Measurements from ENCODE around the gene NCK1.

Gene NCK1

GRCh38 chr3:136852180-136852579 lies 9.8 kb upstream of the NCK1 start:
- TF ChIP-seq, protein P1, sequence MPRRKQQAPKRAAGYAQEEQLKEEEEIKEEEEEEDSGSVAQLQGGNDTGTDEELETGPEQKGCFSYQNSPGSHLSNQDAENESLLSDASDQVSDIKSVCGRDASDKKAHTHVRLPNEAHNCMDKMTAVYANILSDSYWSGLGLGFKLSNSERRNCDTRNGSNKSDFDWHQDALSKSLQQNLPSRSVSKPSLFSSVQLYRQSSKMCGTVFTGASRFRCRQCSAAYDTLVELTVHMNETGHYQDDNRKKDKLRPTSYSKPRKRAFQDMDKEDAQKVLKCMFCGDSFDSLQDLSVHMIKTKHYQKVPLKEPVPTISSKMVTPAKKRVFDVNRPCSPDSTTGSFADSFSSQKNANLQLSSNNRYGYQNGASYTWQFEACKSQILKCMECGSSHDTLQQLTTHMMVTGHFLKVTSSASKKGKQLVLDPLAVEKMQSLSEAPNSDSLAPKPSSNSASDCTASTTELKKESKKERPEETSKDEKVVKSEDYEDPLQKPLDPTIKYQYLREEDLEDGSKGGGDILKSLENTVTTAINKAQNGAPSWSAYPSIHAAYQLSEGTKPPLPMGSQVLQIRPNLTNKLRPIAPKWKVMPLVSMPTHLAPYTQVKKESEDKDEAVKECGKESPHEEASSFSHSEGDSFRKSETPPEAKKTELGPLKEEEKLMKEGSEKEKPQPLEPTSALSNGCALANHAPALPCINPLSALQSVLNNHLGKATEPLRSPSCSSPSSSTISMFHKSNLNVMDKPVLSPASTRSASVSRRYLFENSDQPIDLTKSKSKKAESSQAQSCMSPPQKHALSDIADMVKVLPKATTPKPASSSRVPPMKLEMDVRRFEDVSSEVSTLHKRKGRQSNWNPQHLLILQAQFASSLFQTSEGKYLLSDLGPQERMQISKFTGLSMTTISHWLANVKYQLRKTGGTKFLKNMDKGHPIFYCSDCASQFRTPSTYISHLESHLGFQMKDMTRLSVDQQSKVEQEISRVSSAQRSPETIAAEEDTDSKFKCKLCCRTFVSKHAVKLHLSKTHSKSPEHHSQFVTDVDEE (CRISPR knock-in tag; IDR thresholded peaks at IDR 0.05) = no peak
- TF ChIP-seq TCF4 (CRISPR knock-in tag; IDR thresholded peaks at IDR 0.05; ENCODE audit: borderline replicate concordance) (no peak), PPARA (CRISPR knock-in tag; IDR thresholded peaks at IDR 0.05; ENCODE audit: borderline replicate concordance) (no peak), ZFP30 (CRISPR knock-in tag; IDR thresholded peaks at IDR 0.05) (no peak), ZNF70 (CRISPR knock-in tag; IDR thresholded peaks at IDR 0.05) (no peak), ZNF8 (CRISPR knock-in tag; IDR thresholded peaks at IDR 0.05) (no peak), ARNTL (CRISPR knock-in tag; IDR thresholded peaks at IDR 0.05; ENCODE audit: borderline replicate concordance, low read depth) (no peak), ZNF565 (CRISPR knock-in tag; conservative IDR thresholded peaks at IDR 0.05; ENCODE audit: low read depth) (no peak), SNAI2 (CRISPR knock-in tag; IDR thresholded peaks at IDR 0.05) (no peak), TOX (CRISPR knock-in tag; IDR thresholded peaks at IDR 0.05; ENCODE audit: borderline replicate concordance) (no peak), CREB5 (CRISPR knock-in tag; IDR thresholded peaks at IDR 0.05; ENCODE audit: low read depth) (no peak)
- TF ChIP-seq, protein P2, sequence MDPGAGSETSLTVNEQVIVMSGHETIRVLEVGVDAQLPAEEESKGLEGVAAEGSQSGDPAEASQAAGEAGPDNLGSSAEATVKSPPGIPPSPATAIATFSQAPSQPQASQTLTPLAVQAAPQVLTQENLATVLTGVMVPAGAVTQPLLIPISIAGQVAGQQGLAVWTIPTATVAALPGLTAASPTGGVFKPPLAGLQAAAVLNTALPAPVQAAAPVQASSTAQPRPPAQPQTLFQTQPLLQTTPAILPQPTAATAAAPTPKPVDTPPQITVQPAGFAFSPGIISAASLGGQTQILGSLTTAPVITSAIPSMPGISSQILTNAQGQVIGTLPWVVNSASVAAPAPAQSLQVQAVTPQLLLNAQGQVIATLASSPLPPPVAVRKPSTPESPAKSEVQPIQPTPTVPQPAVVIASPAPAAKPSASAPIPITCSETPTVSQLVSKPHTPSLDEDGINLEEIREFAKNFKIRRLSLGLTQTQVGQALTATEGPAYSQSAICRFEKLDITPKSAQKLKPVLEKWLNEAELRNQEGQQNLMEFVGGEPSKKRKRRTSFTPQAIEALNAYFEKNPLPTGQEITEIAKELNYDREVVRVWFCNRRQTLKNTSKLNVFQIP (CRISPR knock-in tag; IDR thresholded peaks at IDR 0.05; ENCODE audit: borderline replicate concordance, low read depth) = no peak
- ATAC-seq = no peak

GRCh38 chr3:136856665-136857064 lies 5.3 kb upstream of the NCK1 start:
- no peak for TF ChIP-seq SNAI2 (CRISPR knock-in tag; IDR thresholded peaks at IDR 0.05)
- TF ChIP-seq CSDC2 (CRISPR knock-in tag; IDR thresholded peaks at IDR 0.05) = no peak
- no peak for TF ChIP-seq CSRNP3 (CRISPR knock-in tag; IDR thresholded peaks at IDR 0.05)
- no peak for TF ChIP-seq OSR1 (CRISPR knock-in tag; IDR thresholded peaks at IDR 0.05)
- no peak for TF ChIP-seq ZC3H10 (CRISPR knock-in tag; IDR thresholded peaks at IDR 0.05)
- TF ChIP-seq ZFP30 (CRISPR knock-in tag; IDR thresholded peaks at IDR 0.05) = no peak
- TF ChIP-seq PATZ1 (CRISPR knock-in tag; IDR thresholded peaks at IDR 0.05; ENCODE audit: borderline replicate concordance) = no peak
- TF ChIP-seq TOX (CRISPR knock-in tag; IDR thresholded peaks at IDR 0.05; ENCODE audit: borderline replicate concordance) = no peak
- no peak for TF ChIP-seq ZFP3 (CRISPR knock-in tag; IDR thresholded peaks at IDR 0.05)
- TF ChIP-seq ZNF70 (CRISPR knock-in tag; IDR thresholded peaks at IDR 0.05) = no peak
- TF ChIP-seq GLIS3 (CRISPR knock-in tag; IDR thresholded peaks at IDR 0.05) = no peak
- no peak for TF ChIP-seq BACH2 (CRISPR knock-in tag; IDR thresholded peaks at IDR 0.05; ENCODE audit: borderline replicate concordance)
- no peak for TF ChIP-seq ARNTL (CRISPR knock-in tag; IDR thresholded peaks at IDR 0.05; ENCODE audit: borderline replicate concordance, low read depth)
- no peak for TF ChIP-seq TCF4 (CRISPR knock-in tag; IDR thresholded peaks at IDR 0.05; ENCODE audit: borderline replicate concordance)
- no peak for TF ChIP-seq ZNF8 (CRISPR knock-in tag; IDR thresholded peaks at IDR 0.05)
- TF ChIP-seq, protein P1 (CRISPR knock-in tag; IDR thresholded peaks at IDR 0.05) = no peak
- TF ChIP-seq ISL1 (CRISPR knock-in tag; IDR thresholded peaks at IDR 0.05) = no peak
- ATAC-seq = no peak
